NB4 (cell line): ENCODE measurements around the gene RNASE13.
A peak's percentile ranks its signal among the peaks of the same experiment; 100 is the strongest.

ENCODE experiments used
- DNase-seq: peaks from one replicate; pipeline ENCODE4 v3.0.0; 2010; ENCODE audit warnings: low read depth
- H3K4me3 ChIP-seq: one replicate; pipeline ENCODE4 v1.5.1; 2011; ENCODE audit warnings: mild to moderate bottlenecking, low read depth, low read length, moderate library complexity
- CTCF ChIP-seq: IDR thresholded peaks from one replicate; pipeline ENCODE4 v1.5.1; 2012; ENCODE audit warnings: low read depth, low read length
- MAX ChIP-seq: IDR thresholded peaks from 2 replicates; pipeline ENCODE4 v1.6.1; 2011; ENCODE audit warnings: low read depth, low read length
- MYC ChIP-seq: IDR thresholded peaks from 2 replicates; pipeline ENCODE4 v1.6.1; 2011; ENCODE audit warnings: low read depth, low read length
- POLR2A ChIP-seq: IDR thresholded peaks from 2 replicates; pipeline ENCODE4 v1.6.1; 2011; ENCODE audit warnings: mild to moderate bottlenecking; ENCODE audit not compliant: insufficient read length; ENCODE audit errors: extremely low read depth

The RNASE13 gene

GRCh38 chr14:21023174-21023573 is 11.4 kb downstream of the RNASE13 start:
- no peak overlapping the region for H3K4me3 ChIP-seq
- DNase-seq: no peak
- TF ChIP-seq CTCF (no peak), MYC (no peak), POLR2A (no peak), MAX (no peak)

GRCh38 chr14:21022686-21023085 is 11.9 kb downstream of the RNASE13 start:
- H3K4me3 ChIP-seq: no peak overlapping the region
- no peak for TF ChIP-seq MAX
- no peak for TF ChIP-seq CTCF
- no peak for TF ChIP-seq POLR2A
- TF ChIP-seq MYC: no peak
- no peak for DNase-seq

- H3K4me3 ChIP-seq: no peak overlapping the region
- TF ChIP-seq MAX (no peak), MYC (no peak), CTCF (no peak), POLR2A (no peak)
- DNase-seq: no peak
These were observed 13.5 kb downstream of the RNASE13 start for GRCh38 chr14:21020977-21021545.

GRCh38 chr14:21019366-21019765 is 15.2 kb downstream of the RNASE13 start:
- no peak overlapping the region for H3K4me3 ChIP-seq
- peak; percentile 27 for DNase-seq
- TF ChIP-seq CTCF (no peak), POLR2A (no peak), MYC (no peak), MAX (no peak)

- no peak overlapping the region for H3K4me3 ChIP-seq
- TF ChIP-seq CTCF (no peak), MAX (no peak), POLR2A (no peak), MYC (no peak)
- no peak for DNase-seq
These were observed 15.8 kb downstream of the RNASE13 start for GRCh38 chr14:21018781-21019180.

- TF ChIP-seq CTCF (no peak), POLR2A (no peak), MYC (no peak)
- DNase-seq: no peak
- no peak overlapping the region for H3K4me3 ChIP-seq
These were observed 16.3 kb downstream of the RNASE13 start for GRCh38 chr14:21018286-21018685.
